Adrenal gland (tissue), 12 donors: ENCODE data around the gene STIP1. TPM values are rescaled to one million over a fixed set of nuclear protein-coding genes. Genes with fewer than 3 reads are reported as not detected.
A peak's percentile ranks its signal among the peaks of the same experiment; 100 is the strongest.

Source experiments
- DNase-seq, 7 donors: peaks; one replicate each; pipeline ENCODE4 v3.0.0-alpha.2; 2019 to 2020
- H3K27ac ChIP-seq, 5 donors: fragments of 200-600 bp; sonication (generic) in 4 of 5; 1 replicate in 3 of 5; 2 replicates in 2 of 5; pipeline versions ENCODE4 v1.5.1 to v1.8.0; 2016 to 2020; ENCODE audit warnings: mild to moderate bottlenecking in 1 of 5
- H3K27me3 ChIP-seq: fragments of 200-600 bp; 2 replicates; pipeline ENCODE4 v1.8.0; 2021
- H3K36me3 ChIP-seq, 2 donors: fragments of 200-600 bp; replicated peaks in 1 of 2; 1 replicate in 1 of 2; 2 replicates in 1 of 2; pipeline versions ENCODE4 v1.5.1 to v1.8.0; 2018 to 2022
- H3K4me1 ChIP-seq, 2 donors: fragments of 200-600 bp; replicated peaks in 1 of 2; 1 replicate in 1 of 2; 2 replicates in 1 of 2; pipeline versions ENCODE4 v1.5.1 to v1.8.0; 2018 to 2021
- H3K4me3 ChIP-seq, 4 donors: fragments of 200-600 bp; sonication (generic) in 3 of 4; one replicate each; pipeline ENCODE4 v1.5.1; 2016 to 2018
- H3K9me3 ChIP-seq, 3 donors: fragments of 200-600 bp; sonication (generic) in 1 of 3; replicated peaks in 1 of 3; 1 replicate in 2 of 3; 2 replicates in 1 of 3; pipeline versions ENCODE4 v1.5.1 to v1.8.0; 2016 to 2021
- CTCF ChIP-seq, 6 experiments: fragments of 450-650 bp in 4 of 6; fragments of 200-600 bp in 2 of 6; sonication (generic) in 1 of 6; IDR thresholded peaks; 1 replicate in 5 of 6; 2 replicates in 1 of 6; pipeline versions ENCODE4 v1.5.1 to v1.8.0; 2016 to 2021; ENCODE audit warnings: antibody characterized with exemption in 6 of 6, mild to moderate bottlenecking in 2 of 6, moderate library complexity in 1 of 6
- POLR2A ChIP-seq, 2 donors: fragments of 450-650 bp; IDR thresholded peaks; one replicate each; pipeline ENCODE4 v1.6.1; 2017; ENCODE audit warnings: antibody characterized with exemption in 2 of 2, mild to moderate bottlenecking in 2 of 2, moderate library complexity in 1 of 2
- WGBS, 4 donors: extraction: QIAGEN DNeasy Blood & Tissue Kit in 2 of 4; methylation state at CpG; one replicate each; pipeline versions ENCODE4 v1.1.5 to v1.1.7; 2013 to 2017; 5-methylcytosine and 5-hydroxymethylcytosine counted together
- intact Hi-C, 2 donors: fragments of 100-400 bp; cut with DNase I; formaldehyde crosslinking; loops; one replicate each; pipeline versions ENCODE4 v1.14.1 to v1.15.0; 2022 to 2023
- polyA plus RNA-seq, 3 donors: library from polyadenylated mRNA; stranded (reverse); fragments of 200-250 nt in 2 of 3; fragments of 350-450 nt in 1 of 3; fragmentation: Illumina TruSeq in 1 of 3; extraction: RNeasy Lipid Tissue Mini Kit (QIAGEN cat#74804) in 1 of 3; gene quantifications; one replicate each; pipeline ENCODE4 v1.2.3, GENCODE V29; 2013 to 2014
- total RNA-seq, 9 donors: library from RNA; depleted of rRNA in 4 of 9; stranded (reverse); fragments of >200 nt in 4 of 9; fragments of 120-200 nt in 1 of 9; fragmentation: NEBNext Ultra II Directional in 1 of 9; extraction: Animal tissue kit (Norgen Biotek cat#: 25700) in 1 of 9; gene quantifications; one replicate each; pipeline versions ENCODE4 v1.1.0 to v1.2.4, GENCODE V29; 2013 to 2023
- donor health status: healthy with polysubstance abuse.
- donor health status: Bipolar disorder and iron deficiency.
- donor health status: DM: yes; HTN: yes; CAD: no.
- donor health status: DM: no; HTN: no; CAD: no.
- donor health status: DM: no; HTN: no; CAD: no.
- donor health status: DM: yes; HTN: yes; CAD: no.

Gene STIP1
- total and polyA plus RNA-seq, 12 donors = 82.1 to 523 (median 183) TPM

- peak overlapping the region in 1 of 5 donors; percentile 19 for H3K27ac ChIP-seq
- peak overlapping the region; percentile 18 to 78 (median 52) for H3K4me3 ChIP-seq
- H3K27me3 ChIP-seq = no peaks in the 10 kb centered on the region
- no peak for TF ChIP-seq POLR2A (IDR thresholded peaks at IDR 0.05)
- TF ChIP-seq CTCF (IDR thresholded peaks at IDR 0.05) = no peak
- 0 to 2% (median 1%) methylated on average over 12 to 32 of the region's 32 CpGs for WGBS, 4 donors
- peaks cover 11 to 14% of the 10 kb centered on the region in 2 donors for H3K4me1 ChIP-seq
- H3K9me3 ChIP-seq = no peaks in the 10 kb centered on the region
- intact Hi-C loops = no loop called here
- DNase-seq = no peak
- H3K36me3 ChIP-seq = no peaks in the 10 kb centered on the region
Observed at GRCh38 chr11:64165481-64165841, 20.5 kb upstream of the STIP1 start.

- Histone ChIP-seq H3K27me3 (no peaks in the 10 kb centered on the region), H3K4me1 (peaks cover 11 to 14% of the 10 kb centered on the region in 2 donors), H3K27ac (peak within 1 kb of the TSS in 3 of 5 donors; percentile 19 to 55 (median 27)), H3K4me3 (peak within 1 kb of the TSS; percentile 18 to 78 (median 52)), H3K36me3 (no peaks in the 10 kb centered on the region), H3K9me3 (no peaks in the 10 kb centered on the region)
- TF ChIP-seq POLR2A (IDR thresholded peaks at IDR 0.05) (peak; percentile 14 to 82), CTCF (IDR thresholded peaks at IDR 0.05) (no peak)
- intact Hi-C loops = no loop called here
- 1 to 10% (median 1%) methylated on average over 6 to 92 of the region's 92 CpGs for WGBS, 4 donors
- DNase-seq = peak; percentile 85 to 92 (median 91)
Observed at GRCh38 chr11:64165842-64166635, 19.9 kb upstream of the STIP1 start, which contains the start of gene MACROD1. Gene MACROD1, minus strand, starts transcription at chr11:64166113. Its CDS starts 119 bp downstream, at chr11:64165994.

- TF ChIP-seq CTCF (IDR thresholded peaks at IDR 0.05) = no peak
- no peak for TF ChIP-seq POLR2A (IDR thresholded peaks at IDR 0.05)
- intact Hi-C loops = no loop called here
- no peaks in the 10 kb centered on the region for H3K36me3 ChIP-seq
- no peaks in the 10 kb centered on the region for H3K27me3 ChIP-seq
- 75 to 83% (median 80%) methylated on average over 4 of the region's 4 CpGs for WGBS, 4 donors
- no peak overlapping the region for H3K4me3 ChIP-seq
- no peaks in the 10 kb centered on the region for H3K9me3 ChIP-seq
- no peak for DNase-seq
- H3K27ac ChIP-seq = no peak overlapping the region
- H3K4me1 ChIP-seq = peaks cover 3 to 5% of the 10 kb centered on the region in 2 donors
Observed at GRCh38 chr11:64170419-64170818, 15.6 kb upstream of the STIP1 start.

- H3K27me3 ChIP-seq = no peaks in the 10 kb centered on the region
- no peaks in the 10 kb centered on the region for H3K4me1 ChIP-seq
- no peaks in the 10 kb centered on the region for H3K36me3 ChIP-seq
- no peak overlapping the region for H3K4me3 ChIP-seq
- no peak for TF ChIP-seq POLR2A (IDR thresholded peaks at IDR 0.05)
- no peaks in the 10 kb centered on the region for H3K9me3 ChIP-seq
- intact Hi-C loops = no loop called here
- DNase-seq = no peak
- H3K27ac ChIP-seq = no peak overlapping the region
- WGBS, 4 donors = 85 to 96% (median 90%) methylated on average over 4 of the region's 4 CpGs
Observed at GRCh38 chr11:64173616-64174355, 12.2 kb upstream of the STIP1 start.
